Heart right ventricle (tissue), 16 donors: Measurements from ENCODE around the gene ANGPTL1. TPM values are rescaled to one million over a fixed set of nuclear protein-coding genes. Genes with fewer than 3 reads are reported as not detected.

Source experiments
- ATAC-seq, 8 donors: fragments of 200-7000 bp; cut with Tn5 transposase; one replicate each; pipeline ENCODE4 v1.9.1; 2020; ENCODE audit warnings: mild to moderate bottlenecking in 8 of 8, moderate library complexity in 8 of 8, moderate number of reproducible peaks in 1 of 8
- DNase-seq, 2 donors: peaks; one replicate each; pipeline ENCODE4 v3.0.0-alpha.2; 2020
- H3K27ac ChIP-seq, 10 donors: fragments of 200-600 bp; sonication (generic) in 2 of 10; one replicate each; pipeline versions ENCODE4 v1.5.0 to v1.8.0; 2020 to 2022; ENCODE audit warnings: mild to moderate bottlenecking in 3 of 10
- H3K27me3 ChIP-seq, 7 donors: fragments of 200-600 bp; one replicate each; pipeline ENCODE4 v1.8.0; 2021 to 2022; ENCODE audit warnings: mild to moderate bottlenecking in 2 of 7
- H3K36me3 ChIP-seq, 9 donors: fragments of 200-600 bp; sonication (generic) in 1 of 9; one replicate each; pipeline versions ENCODE4 v1.5.0 to v1.8.0; 2020 to 2022; ENCODE audit warnings: mild to moderate bottlenecking in 2 of 9
- H3K4me1 ChIP-seq, 9 donors: fragments of 200-600 bp; sonication (generic) in 1 of 9; one replicate each; pipeline versions ENCODE4 v1.5.0 to v1.8.0; 2020 to 2022; ENCODE audit warnings: mild to moderate bottlenecking in 4 of 9
- H3K4me3 ChIP-seq, 10 donors: fragments of 200-600 bp; sonication (generic) in 2 of 10; one replicate each; pipeline versions ENCODE4 v1.5.0 to v1.8.0; 2020 to 2022; ENCODE audit warnings: mild to moderate bottlenecking in 7 of 10, moderate library complexity in 2 of 10
- H3K9me3 ChIP-seq, 11 donors: fragments of 200-600 bp in 10 of 11; sonication (generic) in 2 of 11; one replicate each; pipeline versions ENCODE4 v1.5.0 to v1.8.0; 2013 to 2022; ENCODE audit warnings: mild to moderate bottlenecking in 2 of 11, control low read depth in 1 of 11, moderate library complexity in 1 of 11
- CTCF ChIP-seq, 9 donors: fragments of 200-600 bp; sonication (generic) in 2 of 9; IDR thresholded peaks; one replicate each; pipeline versions ENCODE4 v1.5.0 to v1.8.0; 2021 to 2022; ENCODE audit warnings: antibody characterized with exemption in 9 of 9, mild to moderate bottlenecking in 5 of 9, moderate library complexity in 1 of 9
- WGBS, 2 donors: extraction: QIAGEN DNeasy Blood & Tissue Kit; methylation state at CpG; one replicate each; pipeline ENCODE4 v1.1.7; 2013; ENCODE audit warnings: inconsistent platforms in 1 of 2; 5-methylcytosine and 5-hydroxymethylcytosine counted together
- intact Hi-C, 10 donors: fragments of 100-400 bp; cut with DNase I; formaldehyde crosslinking; loops; one replicate each; pipeline versions ENCODE4 v1.11.1 to v1.14.2; 2022
- polyA plus RNA-seq, 2 donors: library from polyadenylated mRNA; stranded (reverse); fragments of 200-250 nt; gene quantifications; one replicate each; pipeline ENCODE4 v1.2.3, GENCODE V29; 2013
- total RNA-seq, 10 donors: library from RNA; stranded (reverse); fragmentation: NEBNext Ultra II Directional in 3 of 10; extraction: Animal tissue kit (Norgen Biotek cat#: 25700) in 3 of 10; gene quantifications; one replicate each; pipeline versions ENCODE4 v1.2.1 to v1.2.4, GENCODE V29; 2021 to 2023
- donor health status: Arrhythmogenic right ventricular cardiomyopathy.
- donor health status: ischemic (EF 13 %, LVEDD 7.1; RV severe dilation, severe dysfunction).
- donor health status: healthy with polysubstance abuse.
- donor health status: DM: no; HTN: yes; CAD: no.
- donor health status: DM: no; HTN: no; CAD: no.
- donor health status: ischemic (EF 25% LVEDD 6.9; RV normal size, moderate dysfunction).
- donor health status: ischemic (EF 25% LVEDD 5.7; RV mildly dilated, moderate dysfunction).
- donor health status: healthy.
- donor health status: DM: yes; HTN: yes; CAD: no.
- donor health status: Ischemic cardiomyopathy.
- donor health status: ischemic (EF 35%, LVEDD 5.7; RV mildly dilated, moderate dysfunction).
- donor health status: nonischemic (EF 11% LVEDD 7.7; RV severe dilation, severe dysfunction).
- donor health status: DM: yes; HTN: yes; CAD: no.
- donor health status: PGD.
- donor health status: ischemic (EF 29% LVEDD 5.4; RV normal size, mild dysfunction).
- donor health status: nonischemic (EF 23%, LVEDD 6.1; RV moderate dilation, normal function).

Gene ANGPTL1
- total and polyA plus RNA-seq, 12 donors: 6.1 to 35.2 (median 13.5) TPM

- TF ChIP-seq CTCF (IDR thresholded peaks at IDR 0.05): no peak
- H3K36me3 ChIP-seq: no peaks in the 10 kb centered on the region
- intact Hi-C loops: loop anchor here in 1 of 10 donors (10.0 kb wide), 1 partner anchor 59 kb away; no protein-coding TSS in a partner anchor
- H3K4me1 ChIP-seq: peaks cover 0 to 23% (median 16%) of the 10 kb centered on the region in 9 donors
- ATAC-seq: no peak
- no peaks in the 10 kb centered on the region for H3K9me3 ChIP-seq
- DNase-seq: no peak
- H3K27ac ChIP-seq: no peak overlapping the region
- no peak overlapping the region for H3K4me3 ChIP-seq
- H3K27me3 ChIP-seq: no peaks in the 10 kb centered on the region
Observed at GRCh38 chr1:178875936-178876335, 5.1 kb upstream of the ANGPTL1 start.

DNA sequence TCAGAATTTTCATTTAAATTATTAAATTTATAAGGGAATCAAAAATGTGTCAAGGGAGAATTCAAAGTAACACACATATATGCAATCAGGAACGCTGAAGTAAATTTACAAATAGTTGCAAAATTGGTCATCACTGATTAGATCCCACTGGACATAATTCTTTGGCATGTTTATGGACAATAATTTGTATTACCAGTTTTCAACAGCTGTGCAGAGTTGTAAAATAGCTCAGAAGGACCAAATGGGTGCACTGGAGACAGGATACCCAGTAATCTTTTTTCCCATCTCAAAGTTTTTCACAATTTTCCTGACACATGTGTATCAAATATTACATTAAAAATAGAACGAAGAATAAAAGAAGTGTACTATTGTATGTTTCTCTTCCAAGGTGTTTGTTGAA lies 4.1 kb upstream of the ANGPTL1 start:
- Histone ChIP-seq H3K4me1 (peaks cover 0 to 24% (median 16%) of the 10 kb centered on the region in 9 donors), H3K36me3 (no peaks in the 10 kb centered on the region), H3K9me3 (no peaks in the 10 kb centered on the region), H3K4me3 (no peak overlapping the region), H3K27me3 (no peaks in the 10 kb centered on the region), H3K27ac (no peak overlapping the region)
- WGBS, 2 donors: 92 to 98% methylated on average over 2 of the region's 2 CpGs
- intact Hi-C loops: loop anchor here in 4 of 10 donors (5.0 to 10.0 kb wide), 3 partner anchors 57 to 62 kb away; no protein-coding TSS in a partner anchor
- DNase-seq: no peak
- no peak for TF ChIP-seq CTCF (IDR thresholded peaks at IDR 0.05)
- ATAC-seq: no peak

- no peak for DNase-seq
- intact Hi-C loops: loop anchor here in 4 of 10 donors (5.0 to 10.0 kb wide), 3 partner anchors 61 to 66 kb away; no protein-coding TSS in a partner anchor
- TF ChIP-seq CTCF (IDR thresholded peaks at IDR 0.05): no peak
Observed at GRCh38 chr1:178871551-178872320, 859 bp upstream of the ANGPTL1 start.

DNA sequence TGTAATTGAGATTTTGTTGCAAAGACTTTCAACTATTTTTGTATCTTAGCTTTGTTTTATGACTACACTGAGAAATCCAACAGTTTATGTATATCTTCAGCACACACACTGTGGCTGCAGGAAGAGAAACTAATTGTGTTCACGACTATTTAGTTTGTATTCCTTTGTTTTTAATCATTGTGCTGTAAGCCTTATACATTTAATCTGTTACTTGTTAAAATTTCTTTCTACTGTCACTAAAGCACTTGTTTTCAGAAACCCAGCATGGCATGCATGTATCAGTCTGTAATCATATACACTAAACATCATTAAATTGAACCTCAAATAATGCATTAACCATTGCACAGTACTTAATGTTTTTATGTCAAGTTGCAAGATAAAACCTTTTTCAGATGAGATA lies 656 bp downstream of the ANGPTL1 start:
- Histone ChIP-seq H3K27me3 (no peaks in the 10 kb centered on the region), H3K27ac (peak overlapping the region in 5 of 10 donors; percentile 18 to 62 (median 53)), H3K9me3 (no peaks in the 10 kb centered on the region), H3K36me3 (peaks cover 0 to 4% (median 0%) of the 10 kb centered on the region in 9 donors), H3K4me3 (peak overlapping the region in 9 of 10 donors; percentile 10 to 50 (median 42)), H3K4me1 (peaks cover 0 to 41% (median 16%) of the 10 kb centered on the region in 9 donors)
- ATAC-seq (no peak), DNase-seq (no peak)
- intact Hi-C loops: loop anchor here in 4 of 10 donors (5.0 to 10.0 kb wide), 3 partner anchors 62 to 67 kb away; no protein-coding TSS in a partner anchor
- WGBS, 2 donors: 53 to 59% methylated on average over 1 of the region's 1 CpG
- no peak for TF ChIP-seq CTCF (IDR thresholded peaks at IDR 0.05)

More at GRCh38 chr1:178871551-178872320, 859 bp upstream of the ANGPTL1 start:
- H3K4me1 ChIP-seq: peaks cover 0 to 37% (median 16%) of the 10 kb centered on the region in 9 donors
- H3K9me3 ChIP-seq: no peaks in the 10 kb centered on the region
- no peaks in the 10 kb centered on the region for H3K27me3 ChIP-seq
- ATAC-seq: peak in 1 of 8 donors; percentile 21
- peak overlapping the region in 6 of 10 donors; percentile 6 to 62 (median 44) for H3K27ac ChIP-seq
- no peaks in the 10 kb centered on the region for H3K36me3 ChIP-seq
- peak overlapping the region in 4 of 10 donors; percentile 1 to 50 (median 45) for H3K4me3 ChIP-seq
